ENCODE data around the gene SLC12A3.
"Not testable (repeated sequence)": the region's sequence is repeated elsewhere in the genome, so short reads cannot be mapped to it uniquely, and the experiment has no call there.

The SLC12A3 gene

GRCh38 chr16:56848955-56849689 lies 15.9 kb upstream of the SLC12A3 start:
- no peak for DNase-seq

GRCh38 chr16:56849690-56850680 lies 15.0 kb upstream of the SLC12A3 start:
- DNase-seq = no peak

GRCh38 chr16:56851671-56852400 lies 13.2 kb upstream of the SLC12A3 start:
- no peak for DNase-seq

GRCh38 chr16:56852401-56852730 lies 12.6 kb upstream of the SLC12A3 start:
- DNase-seq = no peak

GRCh38 chr16:56852968-56853367 lies 12.0 kb upstream of the SLC12A3 start:
- no peak for DNase-seq

GRCh38 chr16:56855201-56855600 lies 9.8 kb upstream of the SLC12A3 start:
- no peak for DNase-seq

GRCh38 chr16:56855946-56856345 lies 9.1 kb upstream of the SLC12A3 start:
- no peak for DNase-seq

GRCh38 chr16:56856876-56857447 lies 8.0 kb upstream of the SLC12A3 start:
- DNase-seq = no peak

GRCh38 chr16:56858374-56858773 lies 6.6 kb upstream of the SLC12A3 start:
- DNase-seq = no peak

- no peak for DNase-seq
Observed at GRCh38 chr16:56859636-56860035, 5.4 kb upstream of the SLC12A3 start.

- DNase-seq = no peak
Observed at GRCh38 chr16:56860226-56861020, 4.6 kb upstream of the SLC12A3 start.

GRCh38 chr16:56861092-56861610 lies 3.9 kb upstream of the SLC12A3 start:
- DNase-seq = no peak

- DNase-seq = no peak
Observed at GRCh38 chr16:56861756-56862155, 3.3 kb upstream of the SLC12A3 start.

- no peak for DNase-seq
Observed at GRCh38 chr16:56862776-56863175, 2.2 kb upstream of the SLC12A3 start.

- DNase-seq = no peak
Observed at GRCh38 chr16:56865394-56866062, 521 bp downstream of the SLC12A3 start.

GRCh38 chr16:56866955-56867830 lies 2.2 kb downstream of the SLC12A3 start:
- peak; percentile 14 for DNase-seq

- DNase-seq = no peak
Observed at GRCh38 chr16:56868175-56868574, 3.2 kb downstream of the SLC12A3 start.

GRCh38 chr16:56868766-56869165 lies 3.8 kb downstream of the SLC12A3 start:
- DNase-seq = not testable (repeated sequence)

- no peak for DNase-seq
Observed at GRCh38 chr16:56869513-56870275, 4.7 kb downstream of the SLC12A3 start.

All from T-helper 9 cell (primary cell).